Testis (tissue), 2 donors: ENCODE measurements around the gene TTC23L.

Source experiments
- CTCF ChIP-seq, 3 experiments: fragments of 450-650 bp in 2 of 3; fragments of 200-600 bp in 1 of 3; sonication (generic) in 1 of 3; IDR thresholded peaks; one replicate each; pipeline ENCODE4 v1.5.1; 2016 to 2019; ENCODE audit warnings: antibody characterized with exemption in 3 of 3, mild to moderate bottlenecking in 2 of 3, moderate library complexity in 1 of 3
- POLR2A ChIP-seq: fragments of 450-650 bp; IDR thresholded peaks from one replicate; pipeline ENCODE4 v1.6.1; 2017; ENCODE audit warnings: antibody characterized with exemption, mild to moderate bottlenecking, moderate library complexity

DNA sequence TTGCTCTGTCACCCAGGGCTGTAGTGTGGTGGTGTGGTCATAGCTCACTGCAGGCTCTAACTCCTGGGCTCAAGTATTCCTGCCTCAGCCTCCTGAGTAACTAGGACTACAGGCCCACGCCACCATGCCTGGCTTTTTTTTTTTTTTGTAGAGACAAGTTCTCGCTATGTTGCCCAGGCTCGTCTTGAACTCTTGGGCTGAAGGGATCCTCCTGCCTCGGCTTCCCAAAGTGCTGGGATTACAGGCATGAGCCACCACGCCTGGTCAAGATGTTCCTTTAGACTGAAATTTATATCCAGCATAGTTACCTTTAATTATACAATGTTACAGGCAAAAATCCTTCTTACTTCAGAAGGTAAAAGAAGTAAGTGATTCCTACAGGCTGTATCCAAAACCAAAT is 88.8 kb downstream of the TTC23L start:
- TF ChIP-seq CTCF (IDR thresholded peaks at IDR 0.05) (no peak), POLR2A (no peak)
